ENCODE data around the gene PRLR. TPM values are rescaled to one million over a fixed set of nuclear protein-coding genes. Genes with fewer than 3 reads are reported as not detected.

PRLR gene
- total and polyA plus RNA-seq, 2 experiments from 2014 or later = 0.31 to 2.2 TPM

- Mint-ChIP-seq H3K36me3 (ENCODE audit: low read depth) (no peaks in the 10 kb centered on the region), H3K27ac (no peak overlapping the region), H3K9me3 (peaks cover 20% of the 10 kb centered on the region; the same call in 2 of the 3 replicates), H3K27me3 (ENCODE audit: insufficient read depth, low read depth, poor library complexity) (no peaks in the 10 kb centered on the region), H3K4me1 (no peaks in the 10 kb centered on the region), H3K4me3 (no peak overlapping the region)
- TF ChIP-seq ZNF331 (CRISPR knock-in tag; IDR thresholded peaks at IDR 0.05; ENCODE audit: low read depth) (no peak), ETS1 (IDR thresholded peaks at IDR 0.05) (no peak), NANOG (IDR thresholded peaks at IDR 0.05; ENCODE audit: borderline replicate concordance) (no peak), CTCF (conservative IDR thresholded peaks at IDR 0.05; ENCODE audit: low read depth in 2 of 2) (no peak), CREB1 (CRISPR knock-in tag; IDR thresholded peaks at IDR 0.05; ENCODE audit: low read depth) (no peak), EZH2 (IDR thresholded peaks at IDR 0.05; ENCODE audit: low read depth, unreplicated experiment) (no peak), POLR2AphosphoS5 (IDR thresholded peaks at IDR 0.05; ENCODE audit: low read depth) (no peak), REST (IDR thresholded peaks at IDR 0.05; ENCODE audit: unreplicated experiment) (no peak), STAT1 (IDR thresholded peaks at IDR 0.05; ENCODE audit: unreplicated experiment) (no peak), ZNF114 (CRISPR knock-in tag; IDR thresholded peaks at IDR 0.05) (no peak)
- ATAC-seq (no peak), DNase-seq (ENCODE audit: low spot score) (no peak)
- Histone ChIP-seq H3K36me3 (ENCODE audit: insufficient read depth) (no peaks in the 10 kb centered on the region), H3K27ac (ENCODE audit: low read depth) (no peak overlapping the region), H4K20me1 (replicated peaks; ENCODE audit: insufficient read depth) (no peaks in the 10 kb centered on the region), H3F3A (replicated peaks; ENCODE audit: low read depth) (no peaks in the 10 kb centered on the region), H3K4me1 (ENCODE audit: insufficient read depth) (no peaks in the 10 kb centered on the region), H3K79me2 (replicated peaks; ENCODE audit: insufficient read depth) (no peaks in the 10 kb centered on the region), H2AFZ (no peak overlapping the region), H3K4me2 (no peak overlapping the region), H3K27me3 (ENCODE audit: insufficient read depth) (no peaks in the 10 kb centered on the region), H3K9me2 (ENCODE audit: insufficient read depth) (no peaks in the 10 kb centered on the region; the same call in 1 of the 2 replicates), H3K4me3 (no peak overlapping the region)
Measured at GRCh38 chr5:35164860-35165542, 65.3 kb downstream of the PRLR start.
